ENCODE measurements around the gene LARP1. TPM values are rescaled to one million over a fixed set of nuclear protein-coding genes. Genes with fewer than 3 reads are reported as not detected.

The LARP1 gene
- total and polyA plus RNA-seq, 2 experiments from 2014 or later: 133 to 302 TPM

DNA sequence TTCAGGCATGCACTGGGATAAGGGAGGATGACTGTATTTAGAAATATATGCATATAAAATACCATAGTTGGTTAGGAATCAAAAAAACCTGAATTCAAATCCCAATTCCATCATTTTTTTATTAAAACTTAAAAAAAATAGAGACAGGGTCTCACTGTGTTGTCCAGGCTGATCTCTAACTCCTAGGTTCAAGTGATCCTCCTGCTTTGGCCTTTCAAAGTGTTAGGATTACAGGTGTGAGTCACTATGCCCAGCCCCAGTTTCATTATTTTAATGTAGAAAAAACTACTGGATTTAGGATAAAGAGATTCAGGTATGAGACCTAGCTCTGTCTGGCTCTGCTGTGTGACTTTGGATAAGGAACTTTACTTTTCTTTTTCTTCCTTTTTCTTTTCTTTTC, 3.3 kb upstream of the LARP1 start:
- Mint-ChIP-seq H3K4me3 (no peak overlapping the region), H3K27ac (no peak overlapping the region), H3K27me3 (ENCODE audit: insufficient read depth, low read depth, poor library complexity) (peaks cover 11% of the 10 kb centered on the region), H3K36me3 (ENCODE audit: low read depth) (peaks cover 4% of the 10 kb centered on the region), H3K4me1 (peaks cover 32% of the 10 kb centered on the region), H3K9me3 (peaks cover 4% of the 10 kb centered on the region; the same call in 2 of the 3 replicates)
- Histone ChIP-seq H3K4me1 (ENCODE audit: insufficient read depth) (peaks cover 30% of the 10 kb centered on the region), H3K27me3 (ENCODE audit: insufficient read depth) (no peaks in the 10 kb centered on the region), H3K4me3 (no peak overlapping the region), H3K9me2 (ENCODE audit: insufficient read depth) (no peaks in the 10 kb centered on the region), H3K79me2 (replicated peaks; ENCODE audit: insufficient read depth) (peaks cover 41% of the 10 kb centered on the region), H3K27ac (ENCODE audit: low read depth) (no peak overlapping the region), H4K20me1 (replicated peaks; ENCODE audit: insufficient read depth) (no peaks in the 10 kb centered on the region; the same call in 1 of the 2 replicates), H2AFZ (no peak overlapping the region), H3F3A (replicated peaks; ENCODE audit: low read depth) (peaks cover 12% of the 10 kb centered on the region), H3K4me2 (no peak overlapping the region), H3K36me3 (ENCODE audit: insufficient read depth) (no peaks in the 10 kb centered on the region)
- DNase-seq (ENCODE audit: low spot score) (no peak), ATAC-seq (no peak)
- TF ChIP-seq ETS1 (IDR thresholded peaks at IDR 0.05): no peak
- TF ChIP-seq JUNB (IDR thresholded peaks at IDR 0.05; ENCODE audit: unreplicated experiment): no peak
- no peak for TF ChIP-seq STAT1 (IDR thresholded peaks at IDR 0.05; ENCODE audit: unreplicated experiment)
- no peak for TF ChIP-seq CREB1 (CRISPR knock-in tag; IDR thresholded peaks at IDR 0.05; ENCODE audit: low read depth)
- TF ChIP-seq EZH2 (IDR thresholded peaks at IDR 0.05; ENCODE audit: low read depth, unreplicated experiment): no peak
- TF ChIP-seq, protein P1, sequence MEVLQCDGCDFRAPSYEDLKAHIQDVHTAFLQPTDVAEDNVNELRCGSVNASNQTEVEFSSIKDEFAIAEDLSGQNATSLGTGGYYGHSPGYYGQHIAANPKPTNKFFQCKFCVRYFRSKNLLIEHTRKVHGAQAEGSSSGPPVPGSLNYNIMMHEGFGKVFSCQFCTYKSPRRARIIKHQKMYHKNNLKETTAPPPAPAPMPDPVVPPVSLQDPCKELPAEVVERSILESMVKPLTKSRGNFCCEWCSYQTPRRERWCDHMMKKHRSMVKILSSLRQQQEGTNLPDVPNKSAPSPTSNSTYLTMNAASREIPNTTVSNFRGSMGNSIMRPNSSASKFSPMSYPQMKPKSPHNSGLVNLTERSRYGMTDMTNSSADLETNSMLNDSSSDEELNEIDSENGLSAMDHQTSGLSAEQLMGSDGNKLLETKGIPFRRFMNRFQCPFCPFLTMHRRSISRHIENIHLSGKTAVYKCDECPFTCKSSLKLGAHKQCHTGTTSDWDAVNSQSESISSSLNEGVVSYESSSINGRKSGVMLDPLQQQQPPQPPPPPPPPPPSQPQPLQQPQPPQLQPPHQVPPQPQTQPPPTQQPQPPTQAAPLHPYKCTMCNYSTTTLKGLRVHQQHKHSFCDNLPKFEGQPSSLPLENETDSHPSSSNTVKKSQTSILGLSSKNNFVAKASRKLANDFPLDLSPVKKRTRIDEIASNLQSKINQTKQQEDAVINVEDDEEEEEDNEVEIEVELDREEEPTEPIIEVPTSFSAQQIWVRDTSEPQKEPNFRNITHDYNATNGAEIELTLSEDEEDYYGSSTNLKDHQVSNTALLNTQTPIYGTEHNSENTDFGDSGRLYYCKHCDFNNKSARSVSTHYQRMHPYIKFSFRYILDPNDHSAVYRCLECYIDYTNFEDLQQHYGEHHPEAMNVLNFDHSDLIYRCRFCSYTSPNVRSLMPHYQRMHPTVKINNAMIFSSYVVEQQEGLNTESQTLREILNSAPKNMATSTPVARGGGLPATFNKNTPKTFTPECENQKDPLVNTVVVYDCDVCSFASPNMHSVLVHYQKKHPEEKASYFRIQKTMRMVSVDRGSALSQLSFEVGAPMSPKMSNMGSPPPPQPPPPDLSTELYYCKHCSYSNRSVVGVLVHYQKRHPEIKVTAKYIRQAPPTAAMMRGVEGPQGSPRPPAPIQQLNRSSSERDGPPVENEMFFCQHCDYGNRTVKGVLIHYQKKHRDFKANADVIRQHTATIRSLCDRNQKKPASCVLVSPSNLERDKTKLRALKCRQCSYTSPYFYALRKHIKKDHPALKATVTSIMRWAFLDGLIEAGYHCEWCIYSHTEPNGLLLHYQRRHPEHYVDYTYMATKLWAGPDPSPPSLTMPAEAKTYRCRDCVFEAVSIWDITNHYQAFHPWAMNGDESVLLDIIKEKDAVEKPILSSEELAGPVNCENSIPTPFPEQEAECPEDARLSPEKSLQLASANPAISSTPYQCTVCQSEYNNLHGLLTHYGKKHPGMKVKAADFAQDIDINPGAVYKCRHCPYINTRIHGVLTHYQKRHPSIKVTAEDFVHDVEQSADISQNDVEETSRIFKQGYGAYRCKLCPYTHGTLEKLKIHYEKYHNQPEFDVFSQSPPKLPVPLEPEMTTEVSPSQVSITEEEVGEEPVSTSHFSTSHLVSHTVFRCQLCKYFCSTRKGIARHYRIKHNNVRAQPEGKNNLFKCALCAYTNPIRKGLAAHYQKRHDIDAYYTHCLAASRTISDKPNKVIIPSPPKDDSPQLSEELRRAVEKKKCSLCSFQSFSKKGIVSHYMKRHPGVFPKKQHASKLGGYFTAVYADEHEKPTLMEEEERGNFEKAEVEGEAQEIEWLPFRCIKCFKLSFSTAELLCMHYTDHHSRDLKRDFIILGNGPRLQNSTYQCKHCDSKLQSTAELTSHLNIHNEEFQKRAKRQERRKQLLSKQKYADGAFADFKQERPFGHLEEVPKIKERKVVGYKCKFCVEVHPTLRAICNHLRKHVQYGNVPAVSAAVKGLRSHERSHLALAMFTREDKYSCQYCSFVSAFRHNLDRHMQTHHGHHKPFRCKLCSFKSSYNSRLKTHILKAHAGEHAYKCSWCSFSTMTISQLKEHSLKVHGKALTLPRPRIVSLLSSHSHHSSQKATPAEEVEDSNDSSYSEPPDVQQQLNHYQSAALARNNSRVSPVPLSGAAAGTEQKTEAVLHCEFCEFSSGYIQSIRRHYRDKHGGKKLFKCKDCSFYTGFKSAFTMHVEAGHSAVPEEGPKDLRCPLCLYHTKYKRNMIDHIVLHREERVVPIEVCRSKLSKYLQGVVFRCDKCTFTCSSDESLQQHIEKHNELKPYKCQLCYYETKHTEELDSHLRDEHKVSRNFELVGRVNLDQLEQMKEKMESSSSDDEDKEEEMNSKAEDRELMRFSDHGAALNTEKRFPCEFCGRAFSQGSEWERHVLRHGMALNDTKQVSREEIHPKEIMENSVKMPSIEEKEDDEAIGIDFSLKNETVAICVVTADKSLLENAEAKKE (CRISPR knock-in tag; IDR thresholded peaks at IDR 0.05): no peak
- TF ChIP-seq, protein P2, sequence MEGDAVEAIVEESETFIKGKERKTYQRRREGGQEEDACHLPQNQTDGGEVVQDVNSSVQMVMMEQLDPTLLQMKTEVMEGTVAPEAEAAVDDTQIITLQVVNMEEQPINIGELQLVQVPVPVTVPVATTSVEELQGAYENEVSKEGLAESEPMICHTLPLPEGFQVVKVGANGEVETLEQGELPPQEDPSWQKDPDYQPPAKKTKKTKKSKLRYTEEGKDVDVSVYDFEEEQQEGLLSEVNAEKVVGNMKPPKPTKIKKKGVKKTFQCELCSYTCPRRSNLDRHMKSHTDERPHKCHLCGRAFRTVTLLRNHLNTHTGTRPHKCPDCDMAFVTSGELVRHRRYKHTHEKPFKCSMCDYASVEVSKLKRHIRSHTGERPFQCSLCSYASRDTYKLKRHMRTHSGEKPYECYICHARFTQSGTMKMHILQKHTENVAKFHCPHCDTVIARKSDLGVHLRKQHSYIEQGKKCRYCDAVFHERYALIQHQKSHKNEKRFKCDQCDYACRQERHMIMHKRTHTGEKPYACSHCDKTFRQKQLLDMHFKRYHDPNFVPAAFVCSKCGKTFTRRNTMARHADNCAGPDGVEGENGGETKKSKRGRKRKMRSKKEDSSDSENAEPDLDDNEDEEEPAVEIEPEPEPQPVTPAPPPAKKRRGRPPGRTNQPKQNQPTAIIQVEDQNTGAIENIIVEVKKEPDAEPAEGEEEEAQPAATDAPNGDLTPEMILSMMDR (conservative IDR thresholded peaks at IDR 0.05; ENCODE audit: low read depth in 2 of 2): no peak
- TF ChIP-seq EZH2phosphoT487 (IDR thresholded peaks at IDR 0.05; ENCODE audit: unreplicated experiment): no peak
- TF ChIP-seq ZNF331 (CRISPR knock-in tag; IDR thresholded peaks at IDR 0.05; ENCODE audit: low read depth): no peak
- TF ChIP-seq, protein P3, sequence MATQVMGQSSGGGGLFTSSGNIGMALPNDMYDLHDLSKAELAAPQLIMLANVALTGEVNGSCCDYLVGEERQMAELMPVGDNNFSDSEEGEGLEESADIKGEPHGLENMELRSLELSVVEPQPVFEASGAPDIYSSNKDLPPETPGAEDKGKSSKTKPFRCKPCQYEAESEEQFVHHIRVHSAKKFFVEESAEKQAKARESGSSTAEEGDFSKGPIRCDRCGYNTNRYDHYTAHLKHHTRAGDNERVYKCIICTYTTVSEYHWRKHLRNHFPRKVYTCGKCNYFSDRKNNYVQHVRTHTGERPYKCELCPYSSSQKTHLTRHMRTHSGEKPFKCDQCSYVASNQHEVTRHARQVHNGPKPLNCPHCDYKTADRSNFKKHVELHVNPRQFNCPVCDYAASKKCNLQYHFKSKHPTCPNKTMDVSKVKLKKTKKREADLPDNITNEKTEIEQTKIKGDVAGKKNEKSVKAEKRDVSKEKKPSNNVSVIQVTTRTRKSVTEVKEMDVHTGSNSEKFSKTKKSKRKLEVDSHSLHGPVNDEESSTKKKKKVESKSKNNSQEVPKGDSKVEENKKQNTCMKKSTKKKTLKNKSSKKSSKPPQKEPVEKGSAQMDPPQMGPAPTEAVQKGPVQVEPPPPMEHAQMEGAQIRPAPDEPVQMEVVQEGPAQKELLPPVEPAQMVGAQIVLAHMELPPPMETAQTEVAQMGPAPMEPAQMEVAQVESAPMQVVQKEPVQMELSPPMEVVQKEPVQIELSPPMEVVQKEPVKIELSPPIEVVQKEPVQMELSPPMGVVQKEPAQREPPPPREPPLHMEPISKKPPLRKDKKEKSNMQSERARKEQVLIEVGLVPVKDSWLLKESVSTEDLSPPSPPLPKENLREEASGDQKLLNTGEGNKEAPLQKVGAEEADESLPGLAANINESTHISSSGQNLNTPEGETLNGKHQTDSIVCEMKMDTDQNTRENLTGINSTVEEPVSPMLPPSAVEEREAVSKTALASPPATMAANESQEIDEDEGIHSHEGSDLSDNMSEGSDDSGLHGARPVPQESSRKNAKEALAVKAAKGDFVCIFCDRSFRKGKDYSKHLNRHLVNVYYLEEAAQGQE (IDR thresholded peaks at IDR 0.05; ENCODE audit: unreplicated experiment): no peak

Data from GM23338 (cell line).